ENCODE results near the gene SIM2.

SIM2 gene

GRCh38 chr21:36725793-36726386, 27.0 kb downstream of the SIM2 start:
- no peak for DNase-seq
- Histone ChIP-seq H3K27ac (no peak overlapping the region), H3K4me3 (ENCODE audit: low read depth, low read length) (no peak overlapping the region), H3K27me3 (replicated peaks) (peaks cover 3% of the 10 kb centered on the region), H3K36me3 (replicated peaks) (no peaks in the 10 kb centered on the region)
- in situ Hi-C loops (cut with HindIII; ENCODE audit: low pct_ligation_motif_present, low sequenced_read_pairs) = no loop called here
- no peak for TF ChIP-seq CTCF (IDR thresholded peaks at IDR 0.05; ENCODE audit: low read depth, low read length, missing control alignments)

- peak; percentile 9 for TF ChIP-seq CTCF (IDR thresholded peaks at IDR 0.05; ENCODE audit: low read depth, low read length, missing control alignments)
- Histone ChIP-seq H3K27ac (no peak overlapping the region), H3K36me3 (replicated peaks) (no peaks in the 10 kb centered on the region), H3K27me3 (replicated peaks) (peaks cover 1% of the 10 kb centered on the region), H3K4me3 (ENCODE audit: low read depth, low read length) (no peak overlapping the region)
- DNase-seq = no peak
- in situ Hi-C loops (cut with HindIII; ENCODE audit: low pct_ligation_motif_present, low sequenced_read_pairs) = no loop called here
These were observed 29.0 kb downstream of the SIM2 start for GRCh38 chr21:36727866-36728265.

- Histone ChIP-seq H3K36me3 (replicated peaks) (no peaks in the 10 kb centered on the region), H3K27me3 (replicated peaks) (peaks cover 1% of the 10 kb centered on the region), H3K4me3 (ENCODE audit: low read depth, low read length) (no peak overlapping the region), H3K27ac (no peak overlapping the region)
- TF ChIP-seq CTCF (IDR thresholded peaks at IDR 0.05; ENCODE audit: low read depth, low read length, missing control alignments) = no peak
- in situ Hi-C loops (cut with HindIII; ENCODE audit: low pct_ligation_motif_present, low sequenced_read_pairs) = no loop called here
- no peak for DNase-seq
These were observed 29.6 kb downstream of the SIM2 start for GRCh38 chr21:36728371-36729111.

GRCh38 chr21:36729310-36729970, 30.5 kb downstream of the SIM2 start:
- in situ Hi-C loops (cut with HindIII; ENCODE audit: low pct_ligation_motif_present, low sequenced_read_pairs) = no loop called here
- Histone ChIP-seq H3K27me3 (replicated peaks) (no peaks in the 10 kb centered on the region), H3K36me3 (replicated peaks) (no peaks in the 10 kb centered on the region), H3K27ac (no peak overlapping the region), H3K4me3 (ENCODE audit: low read depth, low read length) (no peak overlapping the region)
- DNase-seq = no peak
- no peak for TF ChIP-seq CTCF (IDR thresholded peaks at IDR 0.05; ENCODE audit: low read depth, low read length, missing control alignments)

GRCh38 chr21:36730291-36731281, 31.7 kb downstream of the SIM2 start:
- DNase-seq = no peak
- Histone ChIP-seq H3K27me3 (replicated peaks) (no peaks in the 10 kb centered on the region), H3K4me3 (ENCODE audit: low read depth, low read length) (no peak overlapping the region), H3K27ac (no peak overlapping the region), H3K36me3 (replicated peaks) (no peaks in the 10 kb centered on the region)
- no peak for TF ChIP-seq CTCF (IDR thresholded peaks at IDR 0.05; ENCODE audit: low read depth, low read length, missing control alignments)
- in situ Hi-C loops (cut with HindIII; ENCODE audit: low pct_ligation_motif_present, low sequenced_read_pairs) = no loop called here

Measured in brain microvascular endothelial cell (primary cell).